Measurements from ENCODE around the gene BANF2.

DNA sequence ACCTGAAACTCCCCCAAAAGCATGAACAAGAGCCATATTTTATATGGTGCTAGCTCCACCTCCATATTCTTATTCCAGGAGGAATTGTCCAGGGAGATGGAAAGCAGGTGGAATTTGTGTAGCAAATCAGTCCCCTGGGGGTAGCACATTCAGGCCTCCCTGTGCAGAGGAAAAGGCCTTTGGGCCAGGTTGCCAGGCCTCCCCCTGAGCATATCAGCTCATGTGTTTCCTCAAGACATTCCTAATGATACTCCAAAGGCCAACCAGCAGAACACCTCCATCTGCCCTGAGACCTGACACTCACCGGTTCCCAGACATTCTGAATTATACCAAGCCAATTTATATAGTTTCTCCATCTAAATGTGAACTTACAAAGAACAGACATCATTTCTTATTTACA is 2.6 kb upstream of the BANF2 start:
- TF ChIP-seq POLR2AphosphoS5 (IDR thresholded peaks at IDR 0.05) (no peak), POLR2A (IDR thresholded peaks at IDR 0.05) (no peak)
- TF ChIP-seq, protein P1, sequence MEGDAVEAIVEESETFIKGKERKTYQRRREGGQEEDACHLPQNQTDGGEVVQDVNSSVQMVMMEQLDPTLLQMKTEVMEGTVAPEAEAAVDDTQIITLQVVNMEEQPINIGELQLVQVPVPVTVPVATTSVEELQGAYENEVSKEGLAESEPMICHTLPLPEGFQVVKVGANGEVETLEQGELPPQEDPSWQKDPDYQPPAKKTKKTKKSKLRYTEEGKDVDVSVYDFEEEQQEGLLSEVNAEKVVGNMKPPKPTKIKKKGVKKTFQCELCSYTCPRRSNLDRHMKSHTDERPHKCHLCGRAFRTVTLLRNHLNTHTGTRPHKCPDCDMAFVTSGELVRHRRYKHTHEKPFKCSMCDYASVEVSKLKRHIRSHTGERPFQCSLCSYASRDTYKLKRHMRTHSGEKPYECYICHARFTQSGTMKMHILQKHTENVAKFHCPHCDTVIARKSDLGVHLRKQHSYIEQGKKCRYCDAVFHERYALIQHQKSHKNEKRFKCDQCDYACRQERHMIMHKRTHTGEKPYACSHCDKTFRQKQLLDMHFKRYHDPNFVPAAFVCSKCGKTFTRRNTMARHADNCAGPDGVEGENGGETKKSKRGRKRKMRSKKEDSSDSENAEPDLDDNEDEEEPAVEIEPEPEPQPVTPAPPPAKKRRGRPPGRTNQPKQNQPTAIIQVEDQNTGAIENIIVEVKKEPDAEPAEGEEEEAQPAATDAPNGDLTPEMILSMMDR (IDR thresholded peaks at IDR 0.05), result no peak

All from suprapubic skin (tissue), 4 donors.